GM19468 (cell line): ENCODE data around the gene BACH2.

Experiments used
- ATAC-seq: cut with Tn5 transposase; IDR thresholded peaks from one replicate; pipeline ENCODE4 v1.9.1; 2021; ENCODE audit warnings: mild to moderate bottlenecking, moderate library complexity, moderate number of reproducible peaks; ENCODE audit not compliant: unreplicated experiment; ENCODE audit errors: extremely low read depth

Gene BACH2

DNA sequence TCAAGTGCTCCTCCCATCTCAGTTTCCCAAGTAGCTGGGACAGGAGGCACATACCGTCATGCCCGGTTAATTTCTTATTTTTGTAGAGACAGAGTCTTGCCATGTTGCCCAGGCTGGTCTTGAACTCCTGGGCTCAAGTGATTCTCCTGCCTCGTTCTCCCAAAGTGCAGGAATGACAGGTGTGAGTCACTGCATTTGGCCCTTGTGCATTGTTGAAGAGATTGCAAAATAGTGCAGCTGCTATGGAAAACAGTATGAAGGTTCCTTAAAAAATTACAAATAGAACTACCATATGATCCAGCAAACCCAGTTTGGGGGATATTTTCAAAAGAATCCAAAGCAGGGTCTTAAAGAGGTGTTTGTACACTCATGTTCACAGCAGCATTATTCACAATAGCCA lies 333.3 kb downstream of the BACH2 start:
- ATAC-seq: no peak

- ATAC-seq: no peak
These were observed 335.2 kb downstream of the BACH2 start for GRCh38 chr6:89961481-89961880.

DNA sequence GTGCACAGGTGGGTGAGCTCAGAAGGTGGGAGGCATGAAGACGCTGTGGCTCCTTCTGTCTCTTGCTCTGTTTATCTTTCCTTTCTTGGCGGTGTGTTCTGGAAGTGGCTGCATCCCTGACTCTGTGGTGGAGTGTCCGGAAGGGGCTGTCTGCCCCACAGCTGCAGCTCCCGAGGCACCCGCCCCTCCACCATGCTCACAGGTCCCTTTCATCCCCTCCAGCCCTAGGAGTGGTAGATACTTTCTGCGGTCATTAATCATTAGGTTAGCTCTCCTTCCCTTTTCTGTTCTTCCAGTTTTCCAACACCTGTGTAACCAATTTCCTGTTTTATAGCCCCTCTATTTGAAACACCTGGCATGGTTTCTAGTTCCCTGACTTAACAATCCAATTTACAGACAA lies 336.8 kb downstream of the BACH2 start:
- ATAC-seq: no peak

DNA sequence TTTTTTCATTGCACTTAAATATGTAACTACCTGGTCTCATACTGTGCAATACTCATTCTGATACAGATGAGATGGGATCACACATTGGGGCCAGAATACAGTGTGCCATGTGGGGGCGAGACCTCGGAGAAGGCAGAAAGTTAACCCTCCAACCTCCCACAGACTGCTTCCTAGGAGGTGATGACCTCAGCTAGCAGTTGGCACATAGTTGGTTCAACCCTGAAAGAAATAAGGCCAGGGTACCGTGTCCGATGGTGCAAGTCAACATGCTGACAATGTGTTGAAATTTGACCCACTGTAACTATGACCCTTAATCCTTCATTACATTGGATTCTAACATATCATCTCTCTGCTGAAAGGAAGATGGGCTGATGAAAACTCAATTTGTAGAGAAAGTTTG lies 340.5 kb downstream of the BACH2 start:
- ATAC-seq: no peak

DNA sequence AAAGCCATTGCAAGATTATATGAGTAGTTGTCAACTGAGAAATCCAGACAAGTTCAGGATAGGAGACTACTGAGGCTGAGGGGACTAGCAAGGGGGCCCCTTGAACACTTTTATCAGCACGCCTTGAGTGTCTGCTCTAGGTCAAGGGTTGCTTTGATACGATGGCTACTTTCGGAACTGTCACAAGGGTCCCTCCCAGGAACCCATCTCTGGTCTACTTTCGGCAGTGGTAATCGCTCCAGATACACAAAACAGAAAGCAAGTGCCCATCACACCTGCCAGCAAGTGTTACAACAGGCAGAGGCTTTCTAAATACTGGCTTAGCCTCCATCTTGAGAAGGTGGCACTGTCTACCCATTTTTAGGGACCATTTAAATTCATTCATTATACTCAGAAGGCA lies 341.3 kb downstream of the BACH2 start:
- no peak for ATAC-seq

DNA sequence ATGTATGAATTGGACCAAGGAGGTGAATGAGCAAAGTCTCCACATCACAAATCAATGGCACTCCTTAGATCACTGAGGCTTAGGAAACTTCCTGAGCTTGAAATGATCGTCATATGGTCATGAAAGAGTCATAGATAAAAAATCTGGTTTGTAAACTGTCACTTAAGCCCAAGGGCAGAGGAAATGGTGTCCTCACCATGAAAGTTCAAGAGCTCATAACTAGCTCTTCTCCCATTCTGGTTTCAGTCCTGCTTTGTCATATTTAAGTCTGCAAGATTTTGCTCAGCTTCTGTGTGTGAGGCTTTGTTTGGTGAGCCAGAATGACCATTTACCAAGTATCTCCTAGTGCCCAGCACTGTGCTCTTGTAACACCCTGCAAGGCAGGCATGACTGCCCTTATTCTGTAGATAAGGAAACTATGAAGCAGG lies 341.9 kb downstream of the BACH2 start:
- no peak for ATAC-seq

GRCh38 chr6:89952686-89953085 lies 344.0 kb downstream of the BACH2 start:
- no peak for ATAC-seq

DNA sequence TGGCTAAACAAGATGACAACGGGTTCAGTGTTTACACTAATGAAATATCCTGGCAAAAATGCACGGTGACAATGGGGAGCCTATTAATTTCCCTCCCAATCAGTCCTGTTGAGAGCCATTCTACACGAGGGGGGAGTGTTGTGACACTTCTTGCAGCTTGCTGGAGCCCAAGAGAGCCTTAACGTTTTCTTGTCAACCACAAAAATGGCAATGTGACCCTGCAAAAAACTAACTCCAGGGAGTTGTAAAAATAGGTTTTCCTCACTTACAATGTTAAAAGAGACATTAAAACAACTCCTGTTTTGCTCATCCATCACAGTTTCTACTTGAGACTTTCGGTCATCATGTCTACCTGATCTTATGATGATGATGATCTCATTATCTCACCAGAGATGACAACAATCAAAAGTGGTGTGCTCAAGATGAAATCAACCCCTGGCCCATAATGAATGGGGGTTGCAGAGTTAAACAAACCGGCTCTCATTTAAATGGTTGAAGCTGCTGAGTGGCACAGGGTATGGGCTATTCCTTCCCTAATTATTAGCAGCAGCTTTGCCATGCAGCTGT lies 344.5 kb downstream of the BACH2 start:
- no peak for ATAC-seq

GRCh38 chr6:89951574-89952104 lies 345.0 kb downstream of the BACH2 start:
- ATAC-seq: no peak

- no peak for ATAC-seq
These were observed 345.7 kb downstream of the BACH2 start for GRCh38 chr6:89950879-89951391.

DNA sequence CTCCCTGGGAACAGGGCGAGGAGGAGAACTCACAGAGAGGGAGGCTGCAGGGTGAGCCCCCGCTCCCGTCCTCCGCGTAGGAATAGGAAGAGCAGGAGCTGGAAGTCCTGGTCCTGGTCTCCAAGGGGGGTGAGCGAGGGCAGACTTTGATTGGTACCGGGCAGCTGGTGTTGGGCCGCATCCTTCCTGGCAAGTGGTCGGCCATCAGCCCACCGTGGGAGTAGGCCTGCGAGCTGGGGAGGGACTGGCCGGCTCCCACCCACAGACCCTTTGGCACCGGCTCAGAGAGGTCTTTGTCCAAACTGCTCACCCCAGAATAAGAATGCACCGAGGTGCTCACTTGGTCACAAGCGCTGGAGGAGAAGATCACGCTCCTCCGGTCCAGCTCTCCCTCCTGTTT lies 346.2 kb downstream of the BACH2 start:
- no peak for ATAC-seq

GRCh38 chr6:89948876-89949275 lies 347.8 kb downstream of the BACH2 start:
- ATAC-seq: no peak

DNA sequence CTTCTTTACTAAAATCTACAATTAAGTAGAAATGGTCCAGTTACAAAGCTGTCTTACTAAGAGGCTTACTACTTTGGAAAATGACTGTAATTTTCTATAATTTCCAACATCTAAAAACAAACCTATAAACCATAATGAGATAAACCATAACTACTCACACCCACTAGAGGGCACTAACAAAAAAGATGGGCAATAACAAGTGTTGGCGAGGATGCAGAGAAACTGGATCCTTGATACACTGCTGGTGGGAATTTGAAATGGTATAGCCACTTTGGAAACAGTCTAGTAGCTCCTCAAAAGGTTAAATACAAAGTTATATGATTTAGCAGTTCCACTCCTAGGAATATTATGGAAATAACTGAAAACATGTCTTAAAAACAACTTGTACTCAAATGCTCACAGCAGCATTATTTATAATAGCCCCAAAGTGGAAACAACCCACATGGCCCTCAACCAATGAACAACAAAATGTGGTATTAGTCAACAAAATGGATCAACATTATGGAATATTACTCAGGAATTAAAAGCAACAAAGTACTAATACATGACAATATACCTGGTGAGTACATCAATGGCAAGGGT lies 351.7 kb downstream of the BACH2 start:
- no peak for ATAC-seq

- ATAC-seq: no peak
These were observed 352.4 kb downstream of the BACH2 start for GRCh38 chr6:89944181-89944755.

DNA sequence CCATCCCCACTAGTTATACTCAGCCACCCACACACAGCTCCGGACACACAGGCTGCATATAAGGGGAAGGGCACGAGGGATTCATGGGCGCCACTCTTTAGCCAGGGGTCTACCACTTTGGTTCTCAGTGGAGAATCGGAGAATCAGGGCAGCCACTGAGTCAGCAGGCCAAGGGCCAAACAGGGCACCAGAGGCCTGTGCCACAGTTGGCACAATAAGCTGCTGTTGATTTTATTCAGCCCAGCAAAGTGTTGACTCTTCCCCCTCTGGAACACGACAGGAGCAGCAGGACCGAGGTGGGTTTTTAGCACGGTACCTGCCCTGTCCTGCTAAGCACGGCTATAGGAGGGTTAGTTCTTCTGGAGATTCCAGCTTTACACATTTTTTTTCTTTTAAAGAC lies 354.0 kb downstream of the BACH2 start:
- ATAC-seq: no peak

DNA sequence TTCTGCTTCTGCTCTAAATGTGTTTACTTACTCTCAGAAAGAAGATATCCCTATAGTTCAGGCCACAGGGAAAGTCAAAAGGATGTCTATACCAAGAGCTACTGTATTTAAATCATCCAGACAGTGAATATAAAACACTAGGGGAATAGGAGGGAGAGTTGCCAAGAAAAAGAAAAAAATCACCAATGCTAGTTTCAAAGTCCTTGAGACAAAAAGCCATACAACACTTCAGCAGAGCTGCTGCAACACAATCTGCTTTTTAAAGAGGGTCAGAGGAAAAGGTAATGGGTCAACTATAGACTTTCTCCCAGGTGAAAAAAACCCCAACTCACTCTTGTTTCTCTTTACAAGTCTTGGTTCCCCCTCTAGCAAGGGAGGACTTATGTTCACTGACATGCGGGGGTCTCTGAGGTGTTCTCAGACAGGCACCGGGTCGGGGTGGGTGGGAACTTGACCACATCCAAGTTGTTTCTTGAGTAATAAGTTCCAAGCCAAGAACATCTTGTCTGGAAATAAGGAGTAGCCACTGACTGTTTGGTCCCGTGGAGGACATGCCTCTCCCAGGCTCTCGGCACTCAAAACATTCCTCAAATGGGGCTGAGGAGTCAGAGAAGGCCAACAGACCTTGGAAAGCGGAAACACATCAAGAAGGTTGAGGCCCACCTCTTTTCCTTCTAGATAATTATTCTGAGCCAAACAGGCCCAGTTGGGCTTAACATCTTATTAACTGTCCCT lies 354.7 kb downstream of the BACH2 start:
- ATAC-seq: no peak

DNA sequence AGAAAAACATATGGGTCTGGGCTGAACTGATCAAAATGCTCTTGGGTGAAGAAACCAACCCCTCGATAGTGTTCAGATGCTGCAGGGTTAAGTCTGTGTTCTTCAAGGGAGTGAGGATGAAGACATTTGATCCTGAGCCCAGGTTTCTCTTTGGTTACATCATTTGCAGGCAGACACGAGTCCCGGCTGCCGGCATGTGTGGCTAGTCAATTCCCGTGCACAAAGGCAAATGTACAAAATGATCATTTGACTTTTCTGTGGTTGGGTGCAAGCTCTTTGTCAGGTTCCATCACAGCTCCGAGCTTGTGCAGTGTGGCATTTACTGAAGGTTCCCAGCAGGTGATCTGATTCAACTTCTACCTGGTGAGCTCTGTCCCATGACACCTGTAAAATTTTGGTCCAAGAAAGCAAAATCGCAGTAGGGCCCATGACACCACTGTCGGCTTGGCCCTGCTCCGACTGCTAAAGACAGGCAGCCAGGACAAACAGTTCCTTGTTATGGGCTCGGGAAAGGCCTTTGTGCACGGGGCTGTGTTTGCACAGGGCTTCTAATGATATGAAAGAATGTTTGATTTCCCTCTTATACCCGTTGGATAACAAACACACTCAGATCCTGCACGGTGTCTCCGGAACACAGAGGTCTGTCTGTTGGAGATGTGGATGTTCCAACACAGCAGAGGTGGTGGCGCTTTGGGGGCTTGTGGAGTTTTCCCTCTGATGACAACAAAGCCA lies 355.4 kb downstream of the BACH2 start:
- ATAC-seq: no peak

DNA sequence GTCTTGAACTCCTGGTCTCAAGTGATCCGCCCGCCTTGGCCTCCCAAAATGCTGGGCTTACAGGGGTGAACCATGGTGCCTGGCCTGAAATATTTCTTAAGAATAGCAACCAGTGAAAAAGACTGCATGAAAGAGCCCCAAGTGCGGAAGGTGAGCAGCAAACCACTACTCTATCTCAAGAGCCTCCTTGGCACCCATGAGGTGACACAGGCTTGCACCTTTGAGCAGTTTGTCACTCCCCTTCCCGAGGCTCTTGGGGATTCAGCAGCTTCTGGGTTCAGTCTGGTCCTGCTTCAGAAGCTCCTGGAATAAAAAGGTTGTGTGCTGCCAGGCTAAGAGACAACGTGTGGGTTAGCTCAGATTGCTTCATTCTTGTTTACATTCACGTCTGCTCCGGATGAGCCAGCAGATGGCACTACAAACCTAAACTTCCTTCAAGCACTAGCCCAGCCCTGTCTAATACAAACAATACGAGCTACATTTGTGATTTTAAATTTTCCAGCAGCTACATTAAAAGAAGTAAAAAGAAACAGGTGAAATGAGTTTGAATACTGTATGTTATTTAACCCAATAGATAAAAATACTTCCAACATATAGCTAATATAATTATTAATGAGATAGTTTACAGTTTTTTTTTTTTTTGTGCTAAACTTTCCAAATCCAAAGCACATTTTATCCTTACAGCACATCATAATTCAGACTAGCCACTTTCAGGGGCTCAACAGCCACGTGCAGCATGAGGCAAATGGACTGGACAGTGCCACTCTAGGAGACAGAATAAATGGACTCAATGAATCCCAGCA lies 356.2 kb downstream of the BACH2 start:
- no peak for ATAC-seq

DNA sequence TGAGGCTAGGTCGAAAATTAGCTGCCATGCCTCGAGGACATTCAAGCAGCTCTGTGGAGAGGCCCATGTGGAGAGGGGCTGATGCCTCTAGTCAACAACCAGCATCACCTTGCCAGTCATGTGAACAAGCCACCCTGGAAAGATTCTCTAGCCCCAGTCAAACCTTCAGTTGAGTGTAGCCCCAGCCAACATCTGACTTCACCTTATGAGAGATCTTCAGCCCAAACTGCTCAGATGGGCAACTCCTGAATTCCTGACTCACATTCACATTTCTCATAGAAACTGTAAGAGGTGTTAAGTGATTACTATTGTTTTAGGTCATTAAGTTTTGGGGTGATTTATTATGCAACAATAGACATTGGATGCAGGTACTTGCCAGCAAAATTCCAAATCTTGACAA lies 357.5 kb downstream of the BACH2 start:
- no peak for ATAC-seq

DNA sequence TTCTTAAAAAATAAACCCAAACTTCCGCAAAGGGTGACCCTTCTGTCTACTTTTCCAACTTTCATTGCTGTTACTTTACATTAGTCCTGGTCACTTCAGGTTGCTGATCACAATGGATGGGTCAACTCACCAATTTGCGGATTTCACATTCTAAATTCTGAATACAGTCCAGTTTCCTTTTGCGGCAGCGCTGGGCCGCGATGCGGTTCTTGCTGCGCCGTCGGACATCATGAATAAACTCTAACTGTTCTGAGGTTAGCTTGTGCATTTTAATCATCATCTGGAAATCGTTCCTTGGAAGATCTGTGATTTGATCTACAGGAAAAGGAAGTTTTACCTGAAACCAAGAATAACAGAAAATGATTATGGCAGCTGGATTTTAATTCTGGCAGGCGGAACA lies 358.6 kb downstream of the BACH2 start:
- ATAC-seq: no peak
